ENCODE results near the gene EIF3F. TPM values are rescaled to one million over a fixed set of nuclear protein-coding genes. Genes with fewer than 3 reads are reported as not detected.
"Not testable (repeated sequence)": the region's sequence is repeated elsewhere in the genome, so short reads cannot be mapped to it uniquely, and the experiment has no call there.

Gene EIF3F
- total RNA-seq, 1 donor from 2014 or later = 367 TPM

GRCh38 chr11:7983832-7984590 lies 3.1 kb upstream of the EIF3F start:
- H3K27ac Mint-ChIP-seq = no peak overlapping the region
- DNase-seq = no peak
- no peaks in the 10 kb centered on the region for H3K27me3 Mint-ChIP-seq
- H3K4me1 Mint-ChIP-seq = peaks cover 28% of the 10 kb centered on the region
- no peak for ATAC-seq (ENCODE audit: low read depth)
- peaks cover 8% of the 10 kb centered on the region for H3K36me3 Mint-ChIP-seq (ENCODE audit: low read depth)
- intact Hi-C loops (cut with micrococcal nuclease) = no loop called here
- CTCF ChIA-PET = interaction anchor here (1.4 kb wide), 1 partner anchor 886 kb away, joined by 3 read pairs; no protein-coding TSS in a partner anchor
- H3K4me3 Mint-ChIP-seq = no peak overlapping the region
- TF ChIP-seq CTCF (IDR thresholded peaks at IDR 0.05) = no peak
- no peaks in the 10 kb centered on the region for H3K9me3 Mint-ChIP-seq
- POLR2A ChIA-PET = interaction anchor here (0.6 kb wide), 1 partner anchor 88 kb away, joined by 4 read pairs; no protein-coding TSS in a partner anchor

- H3K27me3 Mint-ChIP-seq; DNase-seq; ATAC-seq (ENCODE audit: low read depth); H3K9me3 Mint-ChIP-seq: not testable (repeated sequence)
- Mint-ChIP-seq H3K4me3 (peak overlapping the region; percentile 93), H3K4me1 (peaks cover 40% of the 10 kb centered on the region), H3K36me3 (ENCODE audit: low read depth) (peaks cover 38% of the 10 kb centered on the region), H3K27ac (peak overlapping the region; percentile 50)
- ChIA-PET CTCF (interaction anchor here (0.6 to 1.7 kb wide), 12 partner anchors 13 to 1232 kb away, joined by 3 to 6 read pairs (median 4); no protein-coding TSS in a partner anchor), POLR2A (interaction anchor here (0.9 to 1.4 kb wide), 7 partner anchors 9 to 1753 kb away, joined by 3 to 7 read pairs (median 4); partner anchors contain the start of genes FHIP1B, RPL27A and TRIM66)
- intact Hi-C loops (cut with micrococcal nuclease) = loop anchor here (1.0 to 5.0 kb wide), 8 partner anchors 95 to 977 kb away; partner anchors contain the start of genes CYB5R2, PPFIBP2, RPL27A and TMEM9B
Observed at GRCh38 chr11:7987560-7987883, 385 bp downstream of the EIF3F start.

- no peak for TF ChIP-seq CTCF (IDR thresholded peaks at IDR 0.05)
- H3K9me3 Mint-ChIP-seq = no peaks in the 10 kb centered on the region
- peaks cover 92% of the 10 kb centered on the region for H3K36me3 Mint-ChIP-seq (ENCODE audit: low read depth)
- H3K4me1 Mint-ChIP-seq = peaks cover 4% of the 10 kb centered on the region
- ChIA-PET CTCF (no interaction called here), POLR2A (no interaction called here)
- intact Hi-C loops (cut with micrococcal nuclease) = no loop called here
- no peaks in the 10 kb centered on the region for H3K27me3 Mint-ChIP-seq
- DNase-seq = no peak
- no peak for ATAC-seq (ENCODE audit: low read depth)
- no peak overlapping the region for H3K4me3 Mint-ChIP-seq
- H3K27ac Mint-ChIP-seq = no peak overlapping the region
Observed at GRCh38 chr11:7994581-7995278, 7.6 kb downstream of the EIF3F start.

- no peak for DNase-seq
- no peaks in the 10 kb centered on the region for H3K9me3 Mint-ChIP-seq
- POLR2A ChIA-PET = no interaction called here
- H3K36me3 Mint-ChIP-seq (ENCODE audit: low read depth) = peaks cover 58% of the 10 kb centered on the region
- CTCF ChIA-PET = no interaction called here
- TF ChIP-seq CTCF (IDR thresholded peaks at IDR 0.05) = no peak
- no peak overlapping the region for H3K27ac Mint-ChIP-seq
- no peaks in the 10 kb centered on the region for H3K27me3 Mint-ChIP-seq
- intact Hi-C loops (cut with micrococcal nuclease) = no loop called here
- H3K4me3 Mint-ChIP-seq = no peak overlapping the region
- no peaks in the 10 kb centered on the region for H3K4me1 Mint-ChIP-seq
- no peak for ATAC-seq (ENCODE audit: low read depth)
Observed at GRCh38 chr11:7999795-8000194, 12.7 kb downstream of the EIF3F start.

GRCh38 chr11:8000390-8000789 lies 13.3 kb downstream of the EIF3F start:
- TF ChIP-seq CTCF (IDR thresholded peaks at IDR 0.05) = no peak
- H3K36me3 Mint-ChIP-seq (ENCODE audit: low read depth) = peaks cover 52% of the 10 kb centered on the region
- H3K27ac Mint-ChIP-seq = no peak overlapping the region
- H3K9me3 Mint-ChIP-seq = no peaks in the 10 kb centered on the region
- CTCF ChIA-PET = no interaction called here
- no peak overlapping the region for H3K4me3 Mint-ChIP-seq
- DNase-seq (no peak), ATAC-seq (ENCODE audit: low read depth) (no peak)
- intact Hi-C loops (cut with micrococcal nuclease) = no loop called here
- no peaks in the 10 kb centered on the region for H3K4me1 Mint-ChIP-seq
- no peaks in the 10 kb centered on the region for H3K27me3 Mint-ChIP-seq
- POLR2A ChIA-PET = no interaction called here

Data from activated B cell treated with CpG ODN at 0.5 μM for 24 hours (primary cell).